Trophoblast cell (in vitro differentiated cells and primary cell): ENCODE data around the gene NIPBL.

Experiments used
- DNase-seq, 2 donors: peaks; one replicate each; pipeline ENCODE4 v3.0.0-alpha.2; 2016
- H2AFZ ChIP-seq: 2 replicates; pipeline ENCODE4 v1.6.1; 2013; ENCODE audit warnings: low read length, moderate library complexity, mild to moderate bottlenecking; ENCODE audit not compliant: insufficient read depth, poor library complexity
- H2AK5ac ChIP-seq: 2 replicates; pipeline ENCODE4 v1.6.1; 2013; ENCODE audit warnings: mild to moderate bottlenecking, low read length
- H2BK120ac ChIP-seq: 2 replicates; pipeline ENCODE4 v1.6.1; 2013; ENCODE audit warnings: low read length, mild to moderate bottlenecking, moderate library complexity; ENCODE audit not compliant: insufficient read depth, poor library complexity
- H2BK12ac ChIP-seq: 2 replicates; pipeline ENCODE4 v1.6.1; 2013; ENCODE audit warnings: mild to moderate bottlenecking, low read length, moderate library complexity
- H2BK5ac ChIP-seq: 2 replicates; pipeline ENCODE4 v1.6.1; 2013; ENCODE audit warnings: low read length, low read depth, moderate library complexity, mild to moderate bottlenecking; ENCODE audit not compliant: poor library complexity
- H3K14ac ChIP-seq: 2 replicates; pipeline ENCODE4 v1.6.1; 2013; ENCODE audit warnings: mild to moderate bottlenecking, low read length
- H3K18ac ChIP-seq: 2 replicates; pipeline ENCODE4 v1.6.1; 2013; ENCODE audit warnings: mild to moderate bottlenecking, low read length
- H3K23ac ChIP-seq: 2 replicates; pipeline ENCODE4 v1.6.1; 2013; ENCODE audit warnings: low read length
- H3K27ac ChIP-seq: 2 replicates; pipeline ENCODE4 v1.5.1; 2013; ENCODE audit warnings: low read depth, mild to moderate bottlenecking, inconsistent platforms, low read length, moderate library complexity
- H3K27me3 ChIP-seq: 2 replicates; pipeline ENCODE4 v1.6.1; 2013; ENCODE audit warnings: inconsistent platforms, mild to moderate bottlenecking, low read length, moderate library complexity; ENCODE audit not compliant: insufficient read depth
- H3K36me3 ChIP-seq, 2 experiments: 1 replicate in 1 of 2; 2 replicates in 1 of 2; pipeline ENCODE4 v1.6.1; 2013; ENCODE audit warnings: low read length in 2 of 2, mild to moderate bottlenecking in 2 of 2, moderate library complexity in 1 of 2; ENCODE audit not compliant: insufficient read depth in 2 of 2, control insufficient read depth in 1 of 2
- H3K4ac ChIP-seq: 2 replicates; pipeline ENCODE4 v1.6.1; 2013; ENCODE audit warnings: low read depth, mild to moderate bottlenecking, low read length, moderate library complexity
- H3K4me1 ChIP-seq, 2 experiments: 1 replicate in 1 of 2; 2 replicates in 1 of 2; pipeline ENCODE4 v1.6.1; 2013; ENCODE audit warnings: low read length in 2 of 2, mild to moderate bottlenecking in 2 of 2, moderate library complexity in 1 of 2; ENCODE audit not compliant: insufficient read depth in 2 of 2, control insufficient read depth in 1 of 2
- H3K4me2 ChIP-seq: 2 replicates; pipeline ENCODE4 v1.6.1; 2013; ENCODE audit warnings: inconsistent platforms, mild to moderate bottlenecking, low read length, moderate library complexity
- H3K4me3 ChIP-seq: 2 replicates; pipeline ENCODE4 v1.5.1; 2013; ENCODE audit warnings: mild to moderate bottlenecking, low read depth, low read length, inconsistent platforms
- H3K79me1 ChIP-seq: one replicate; pipeline ENCODE4 v1.6.1; 2013; ENCODE audit warnings: low read length
- H3K79me2 ChIP-seq: 2 replicates; pipeline ENCODE4 v1.6.1; 2013; ENCODE audit warnings: low read length, mild to moderate bottlenecking; ENCODE audit not compliant: control insufficient read depth, insufficient read depth, poor library complexity
- H3K9ac ChIP-seq: 2 replicates; pipeline ENCODE4 v1.6.1; 2013; ENCODE audit warnings: mild to moderate bottlenecking, low read length
- H3K9me3 ChIP-seq: 2 replicates; pipeline ENCODE4 v1.6.1; 2013; ENCODE audit warnings: low read depth, mild to moderate bottlenecking, control low read depth, inconsistent platforms, low read length; ENCODE audit not compliant: insufficient read depth
- H4K12ac ChIP-seq: 2 replicates; pipeline ENCODE4 v1.6.1; 2013; ENCODE audit warnings: low read depth, mild to moderate bottlenecking, low read length, moderate library complexity
- H4K8ac ChIP-seq: 2 replicates; pipeline ENCODE4 v1.6.1; 2013; ENCODE audit warnings: low read depth, mild to moderate bottlenecking, low read length, moderate library complexity
- H4K91ac ChIP-seq: one replicate; pipeline ENCODE4 v1.6.1; 2013; ENCODE audit warnings: low read depth, mild to moderate bottlenecking, low read length, moderate library complexity
- WGBS: extraction: QIAGEN DNeasy Blood & Tissue Kit; methylation state at CpG from one replicate; pipeline ENCODE4 v1.1.7; 2013; ENCODE audit warnings: missing lambda C conversion rate; ENCODE audit not compliant: insufficient read length, insufficient coverage; ENCODE audit errors: extremely low coverage; 5-methylcytosine and 5-hydroxymethylcytosine counted together

Gene NIPBL

GRCh38 chr5:36839489-36840476 is 36.8 kb upstream of the NIPBL start:
- no peaks in the 10 kb centered on the region for H3K27me3 ChIP-seq
- WGBS, result no CpG with 5 or more reads among the region's 5 CpGs

GRCh38 chr5:36841677-36842076 is 34.9 kb upstream of the NIPBL start:
- Histone ChIP-seq H2BK12ac (no peak overlapping the region), H3K4ac (no peak overlapping the region), H3K9ac (no peak overlapping the region), H2AFZ (no peak overlapping the region), H4K12ac (no peak overlapping the region), H3K4me2 (no peak overlapping the region), H3K4me1 (no peaks in the 10 kb centered on the region), H3K27ac (no peak overlapping the region), H3K9me3 (no peaks in the 10 kb centered on the region), H3K14ac (no peak overlapping the region), H2BK5ac (no peak overlapping the region), H3K18ac (no peak overlapping the region), H3K79me1 (no peaks in the 10 kb centered on the region), H3K27me3 (no peaks in the 10 kb centered on the region), H3K36me3 (no peaks in the 10 kb centered on the region), H2AK5ac (no peak overlapping the region), H2BK120ac (no peak overlapping the region), H4K91ac (no peak overlapping the region), H3K23ac (no peak overlapping the region), H3K4me3 (no peak overlapping the region), H4K8ac (no peak overlapping the region), H3K79me2 (no peaks in the 10 kb centered on the region)
- no CpG with 5 or more reads among the region's 1 CpG for WGBS
- DNase-seq, result no peak

More at GRCh38 chr5:36839489-36840476, 36.8 kb upstream of the NIPBL start:
- Histone ChIP-seq H4K12ac (no peak overlapping the region), H3K4me2 (no peak overlapping the region), H3K9me3 (no peaks in the 10 kb centered on the region), H2BK120ac (no peak overlapping the region), H3K9ac (no peak overlapping the region), H4K8ac (no peak overlapping the region), H3K4me3 (no peak overlapping the region), H4K91ac (no peak overlapping the region), H2AFZ (no peak overlapping the region), H3K79me2 (no peaks in the 10 kb centered on the region), H3K36me3 (no peaks in the 10 kb centered on the region), H3K23ac (no peak overlapping the region), H3K4ac (no peak overlapping the region), H3K14ac (no peak overlapping the region), H3K18ac (no peak overlapping the region), H2BK12ac (no peak overlapping the region), H2AK5ac (no peak overlapping the region), H3K4me1 (no peaks in the 10 kb centered on the region), H2BK5ac (no peak overlapping the region), H3K27ac (no peak overlapping the region), H3K79me1 (no peaks in the 10 kb centered on the region)
- DNase-seq, result peak in 1 of 2 donors; percentile 6

GRCh38 chr5:36842087-36842486 is 34.5 kb upstream of the NIPBL start:
- Histone ChIP-seq H3K27ac (no peak overlapping the region), H4K12ac (no peak overlapping the region), H3K18ac (no peak overlapping the region), H3K79me2 (no peaks in the 10 kb centered on the region), H2BK12ac (no peak overlapping the region), H3K79me1 (no peaks in the 10 kb centered on the region), H3K4me1 (no peaks in the 10 kb centered on the region), H2AFZ (no peak overlapping the region), H2BK5ac (no peak overlapping the region), H3K27me3 (no peaks in the 10 kb centered on the region), H4K91ac (no peak overlapping the region), H2AK5ac (no peak overlapping the region), H4K8ac (no peak overlapping the region), H3K4ac (no peak overlapping the region), H3K14ac (no peak overlapping the region), H3K36me3 (no peaks in the 10 kb centered on the region), H2BK120ac (no peak overlapping the region), H3K4me3 (no peak overlapping the region), H3K9me3 (no peaks in the 10 kb centered on the region), H3K23ac (no peak overlapping the region), H3K4me2 (no peak overlapping the region), H3K9ac (no peak overlapping the region)
- no CpG with 5 or more reads among the region's 1 CpG for WGBS
- DNase-seq, result no peak

GRCh38 chr5:36844305-36844704 is 32.3 kb upstream of the NIPBL start:
- Histone ChIP-seq H2BK120ac (no peak overlapping the region), H3K14ac (no peak overlapping the region), H4K91ac (no peak overlapping the region), H3K9ac (no peak overlapping the region), H3K79me1 (no peaks in the 10 kb centered on the region), H2AFZ (no peak overlapping the region), H2BK5ac (no peak overlapping the region), H3K4me1 (no peaks in the 10 kb centered on the region), H4K8ac (no peak overlapping the region), H2BK12ac (no peak overlapping the region), H2AK5ac (no peak overlapping the region), H3K18ac (no peak overlapping the region), H3K79me2 (no peaks in the 10 kb centered on the region), H3K27me3 (no peaks in the 10 kb centered on the region), H3K23ac (no peak overlapping the region), H3K4me2 (no peak overlapping the region), H3K27ac (no peak overlapping the region), H4K12ac (no peak overlapping the region), H3K36me3 (no peaks in the 10 kb centered on the region), H3K4me3 (no peak overlapping the region), H3K9me3 (no peaks in the 10 kb centered on the region), H3K4ac (no peak overlapping the region)
- WGBS, result no CpG with 5 or more reads among the region's 5 CpGs
- no peak for DNase-seq
